IPS-18a (cell line): ENCODE data around the gene ARHGAP10.
"Not testable (repeated sequence)": the region's sequence is repeated elsewhere in the genome, so short reads cannot be mapped to it uniquely, and the experiment has no call there.

Source experiments
- H3K27ac ChIP-seq: one replicate; pipeline ENCODE4 v1.5.1; 2013; ENCODE audit warnings: low read length
- H3K27me3 ChIP-seq: one replicate; pipeline ENCODE4 v1.6.1; 2013; ENCODE audit warnings: mild to moderate bottlenecking, low read length; ENCODE audit not compliant: control insufficient read depth, insufficient read depth
- H3K36me3 ChIP-seq: one replicate; pipeline ENCODE4 v1.6.1; 2013; ENCODE audit warnings: low read depth, low read length; ENCODE audit not compliant: control insufficient read depth
- H3K4me1 ChIP-seq: one replicate; pipeline ENCODE4 v1.6.1; 2013; ENCODE audit warnings: low read depth, low read length; ENCODE audit not compliant: control insufficient read depth
- H3K4me3 ChIP-seq: one replicate; pipeline ENCODE4 v1.5.1; 2013; ENCODE audit warnings: low read length
- H3K9ac ChIP-seq: one replicate; pipeline ENCODE4 v1.6.1; 2013; ENCODE audit warnings: mild to moderate bottlenecking, low read length, moderate library complexity
- H3K9me3 ChIP-seq: one replicate; pipeline ENCODE4 v1.6.1; 2013; ENCODE audit warnings: low read depth, low read length; ENCODE audit not compliant: control insufficient read depth

Gene ARHGAP10

DNA sequence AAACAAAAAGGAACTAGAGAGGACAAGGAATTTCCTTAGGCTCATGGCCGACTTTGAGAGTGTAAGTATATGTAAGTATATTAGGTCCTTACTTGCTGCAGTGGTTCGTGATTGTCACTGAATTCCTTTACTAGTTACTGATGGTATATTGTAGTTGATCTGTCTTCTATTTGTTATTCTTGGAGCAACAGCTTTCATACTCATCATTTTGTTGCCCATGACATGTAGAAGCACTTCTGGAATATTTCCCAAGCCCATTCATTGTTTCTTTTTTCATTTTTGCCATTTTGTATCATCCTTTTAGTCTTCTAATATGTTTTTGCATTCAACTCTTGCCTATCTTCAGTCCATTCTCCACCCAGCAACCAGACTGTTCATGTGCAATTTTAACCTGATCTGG lies 170.0 kb downstream of the ARHGAP10 start:
- Histone ChIP-seq H3K4me1 (no peaks in the 10 kb centered on the region), H3K9me3 (no peaks in the 10 kb centered on the region), H3K36me3 (no peaks in the 10 kb centered on the region), H3K27me3 (no peaks in the 10 kb centered on the region), H3K9ac (no peak overlapping the region), H3K27ac (no peak overlapping the region), H3K4me3 (no peak overlapping the region)

GRCh38 chr4:147909225-147909624 lies 177.3 kb downstream of the ARHGAP10 start:
- Histone ChIP-seq H3K4me3 (no peak overlapping the region), H3K27ac (no peak overlapping the region), H3K27me3 (no peaks in the 10 kb centered on the region), H3K4me1 (peaks cover 3% of the 10 kb centered on the region), H3K9me3 (no peaks in the 10 kb centered on the region), H3K36me3 (no peaks in the 10 kb centered on the region), H3K9ac (no peak overlapping the region)

GRCh38 chr4:147910315-147910714 lies 178.4 kb downstream of the ARHGAP10 start:
- Histone ChIP-seq H3K27me3 (no peaks in the 10 kb centered on the region), H3K36me3 (no peaks in the 10 kb centered on the region), H3K9ac (no peak overlapping the region), H3K4me1 (peaks cover 3% of the 10 kb centered on the region), H3K4me3 (no peak overlapping the region), H3K9me3 (no peaks in the 10 kb centered on the region), H3K27ac (no peak overlapping the region)

- H3K9me3 ChIP-seq, H3K4me1 ChIP-seq, H3K27ac ChIP-seq, H3K4me3 ChIP-seq, H3K9ac ChIP-seq, H3K27me3 ChIP-seq, H3K36me3 ChIP-seq: not testable (repeated sequence)
Measured at GRCh38 chr4:147912106-147912505, 180.2 kb downstream of the ARHGAP10 start.

DNA sequence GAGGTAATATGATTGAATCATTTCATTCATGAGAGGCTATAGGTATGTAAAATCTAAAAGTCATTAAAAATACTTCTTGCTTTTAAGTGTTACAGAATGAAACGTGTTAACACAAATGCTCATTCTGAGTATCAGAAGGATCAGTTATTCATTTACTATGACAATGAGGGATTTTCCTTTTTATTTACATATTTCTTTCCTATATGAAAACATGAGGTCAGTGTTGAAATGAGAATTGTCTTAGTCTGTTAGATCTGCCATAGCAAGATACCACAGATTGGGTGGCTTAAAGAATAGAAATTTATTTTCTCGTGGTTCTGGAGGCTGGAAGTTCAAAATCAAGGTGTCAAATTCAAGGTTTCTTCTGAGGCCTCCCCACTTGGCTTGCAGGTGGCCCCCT lies 181.2 kb downstream of the ARHGAP10 start:
- no peaks in the 10 kb centered on the region for H3K9me3 ChIP-seq
- no peaks in the 10 kb centered on the region for H3K36me3 ChIP-seq
- no peaks in the 10 kb centered on the region for H3K27me3 ChIP-seq

GRCh38 chr4:147916351-147916750 lies 184.5 kb downstream of the ARHGAP10 start:
- H3K36me3 ChIP-seq = no peaks in the 10 kb centered on the region
- H3K4me1 ChIP-seq = no peaks in the 10 kb centered on the region
- H3K4me3 ChIP-seq = no peak overlapping the region
- H3K9ac ChIP-seq = no peak overlapping the region
- no peak overlapping the region for H3K27ac ChIP-seq
- H3K27me3 ChIP-seq = no peaks in the 10 kb centered on the region
- no peaks in the 10 kb centered on the region for H3K9me3 ChIP-seq

More for the DNA sequence above, 181.2 kb downstream of the ARHGAP10 start:
- Histone ChIP-seq H3K4me1 (peaks cover 3% of the 10 kb centered on the region), H3K27ac (no peak overlapping the region), H3K4me3 (no peak overlapping the region), H3K9ac (no peak overlapping the region)

GRCh38 chr4:147923381-147923780 lies 191.5 kb downstream of the ARHGAP10 start:
- H3K4me3 ChIP-seq = no peak overlapping the region
- H3K27me3 ChIP-seq = no peaks in the 10 kb centered on the region
- no peak overlapping the region for H3K27ac ChIP-seq
- no peaks in the 10 kb centered on the region for H3K36me3 ChIP-seq
- H3K9ac ChIP-seq = no peak overlapping the region
- H3K4me1 ChIP-seq = peaks cover 6% of the 10 kb centered on the region
- H3K9me3 ChIP-seq = no peaks in the 10 kb centered on the region

GRCh38 chr4:147923854-147924253 lies 192.0 kb downstream of the ARHGAP10 start:
- H3K27ac ChIP-seq = no peak overlapping the region
- H3K27me3 ChIP-seq = no peaks in the 10 kb centered on the region
- H3K4me1 ChIP-seq = peaks cover 10% of the 10 kb centered on the region
- no peaks in the 10 kb centered on the region for H3K36me3 ChIP-seq
- H3K4me3 ChIP-seq = no peak overlapping the region
- H3K9ac ChIP-seq = no peak overlapping the region
- no peaks in the 10 kb centered on the region for H3K9me3 ChIP-seq

DNA sequence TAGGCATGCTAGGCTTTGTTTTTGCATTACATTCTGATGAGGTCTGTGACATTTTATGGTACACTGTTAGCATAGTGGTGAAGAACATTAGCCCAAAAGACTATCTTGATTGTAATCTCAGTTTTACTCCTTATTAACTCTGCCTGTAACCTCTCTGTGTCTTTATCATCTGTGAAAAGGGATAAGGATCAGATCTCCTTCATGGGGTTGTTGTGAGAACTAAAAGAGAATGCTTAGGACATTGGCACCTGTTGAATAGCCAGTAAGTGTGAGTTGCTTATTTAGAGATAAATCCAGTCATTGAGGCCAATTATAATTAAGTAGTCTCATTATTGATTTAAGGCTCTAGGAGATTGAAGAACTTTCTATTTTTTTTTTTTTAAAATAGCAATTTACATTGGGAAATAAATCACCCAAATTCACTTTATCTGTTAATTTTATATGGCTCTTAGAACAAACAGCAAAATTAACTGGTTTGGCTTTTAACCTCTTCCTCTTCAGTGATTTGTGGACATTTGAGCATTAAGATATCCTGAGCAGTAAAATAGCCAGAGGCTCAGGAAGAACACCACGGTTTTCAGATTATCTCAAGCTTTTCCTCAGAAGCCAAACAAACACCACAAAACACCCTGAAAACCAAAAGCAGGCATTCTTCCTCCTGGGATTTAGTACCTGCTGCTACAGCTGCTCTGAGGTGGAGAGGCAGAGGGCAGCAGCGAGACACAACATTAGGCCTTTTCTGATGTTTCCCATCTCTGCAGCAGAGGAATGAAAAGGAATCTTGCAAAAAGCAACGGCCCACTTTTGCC lies 192.9 kb downstream of the ARHGAP10 start:
- Histone ChIP-seq H3K4me1 (peaks cover 10% of the 10 kb centered on the region), H3K9me3 (no peaks in the 10 kb centered on the region), H3K36me3 (no peaks in the 10 kb centered on the region), H3K9ac (no peak overlapping the region), H3K4me3 (no peak overlapping the region), H3K27me3 (no peaks in the 10 kb centered on the region), H3K27ac (no peak overlapping the region)

GRCh38 chr4:147927377-147928137 lies 195.7 kb downstream of the ARHGAP10 start:
- H3K4me3 ChIP-seq = no peak overlapping the region
- no peaks in the 10 kb centered on the region for H3K36me3 ChIP-seq
- peaks cover 10% of the 10 kb centered on the region for H3K4me1 ChIP-seq
- H3K27me3 ChIP-seq = no peaks in the 10 kb centered on the region
- H3K9ac ChIP-seq = no peak overlapping the region
- H3K27ac ChIP-seq = no peak overlapping the region
- H3K9me3 ChIP-seq = no peaks in the 10 kb centered on the region

- Histone ChIP-seq H3K36me3 (no peaks in the 10 kb centered on the region), H3K27me3 (no peaks in the 10 kb centered on the region), H3K4me3 (no peak overlapping the region), H3K9ac (no peak overlapping the region), H3K4me1 (peaks cover 10% of the 10 kb centered on the region), H3K9me3 (no peaks in the 10 kb centered on the region), H3K27ac (no peak overlapping the region)
Measured at GRCh38 chr4:147928400-147928799, 196.5 kb downstream of the ARHGAP10 start.

DNA sequence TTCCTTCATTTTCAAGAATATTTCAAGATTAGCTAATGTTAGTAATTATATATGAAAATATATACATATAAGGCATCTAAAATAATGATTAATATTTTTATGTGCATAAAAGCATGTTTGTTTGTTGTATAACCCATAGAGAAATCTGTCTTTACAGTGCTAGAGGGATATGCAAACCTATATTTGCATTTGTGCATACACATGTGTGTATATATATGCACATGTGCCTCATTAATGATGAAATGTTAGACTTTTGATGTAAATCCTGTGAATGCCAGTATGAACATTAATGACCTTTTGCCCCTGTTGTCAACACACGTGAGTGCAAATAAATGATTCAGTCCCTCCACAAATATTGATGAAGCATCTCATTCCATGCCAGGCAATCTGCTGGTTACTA lies 197.9 kb downstream of the ARHGAP10 start:
- Histone ChIP-seq H3K27ac (no peak overlapping the region), H3K4me1 (peaks cover 10% of the 10 kb centered on the region), H3K9me3 (no peaks in the 10 kb centered on the region), H3K27me3 (no peaks in the 10 kb centered on the region), H3K9ac (no peak overlapping the region), H3K4me3 (no peak overlapping the region), H3K36me3 (no peaks in the 10 kb centered on the region)
